Uterus (tissue), 2 donors: ENCODE measurements around the gene CFP.

Experiments used
- CTCF ChIP-seq, 4 experiments: fragments of 200-600 bp in 2 of 4; fragments of 450-650 bp in 2 of 4; sonication (generic) in 2 of 4; IDR thresholded peaks; one replicate each; pipeline ENCODE4 v1.5.1; 2016 to 2019; ENCODE audit warnings: antibody characterized with exemption in 4 of 4, mild to moderate bottlenecking in 2 of 4, moderate library complexity in 1 of 4
- POLR2A ChIP-seq, 2 donors: fragments of 450-650 bp; IDR thresholded peaks; one replicate each; pipeline ENCODE4 v1.6.1; 2016; ENCODE audit warnings: antibody characterized with exemption in 2 of 2, mild to moderate bottlenecking in 1 of 2, moderate library complexity in 1 of 2

GRCh38 chrX:47659421-47659726, 29.6 kb upstream of the CFP start:
- TF ChIP-seq CTCF (IDR thresholded peaks at IDR 0.05) (no peak), POLR2A (IDR thresholded peaks at IDR 0.05) (no peak)
